Stimulated activated CD8-positive, alpha-beta memory T cell treated with anti-CD3 and anti-CD28 coated beads, Interleukin-4, amount 100 ng/mL, for 48 hours (primary cell): ENCODE measurements around the gene FMOD.

Experiments
- DNase-seq: peaks from one replicate; pipeline ENCODE4 v3.0.0-alpha.2; 2020

FMOD gene

DNA sequence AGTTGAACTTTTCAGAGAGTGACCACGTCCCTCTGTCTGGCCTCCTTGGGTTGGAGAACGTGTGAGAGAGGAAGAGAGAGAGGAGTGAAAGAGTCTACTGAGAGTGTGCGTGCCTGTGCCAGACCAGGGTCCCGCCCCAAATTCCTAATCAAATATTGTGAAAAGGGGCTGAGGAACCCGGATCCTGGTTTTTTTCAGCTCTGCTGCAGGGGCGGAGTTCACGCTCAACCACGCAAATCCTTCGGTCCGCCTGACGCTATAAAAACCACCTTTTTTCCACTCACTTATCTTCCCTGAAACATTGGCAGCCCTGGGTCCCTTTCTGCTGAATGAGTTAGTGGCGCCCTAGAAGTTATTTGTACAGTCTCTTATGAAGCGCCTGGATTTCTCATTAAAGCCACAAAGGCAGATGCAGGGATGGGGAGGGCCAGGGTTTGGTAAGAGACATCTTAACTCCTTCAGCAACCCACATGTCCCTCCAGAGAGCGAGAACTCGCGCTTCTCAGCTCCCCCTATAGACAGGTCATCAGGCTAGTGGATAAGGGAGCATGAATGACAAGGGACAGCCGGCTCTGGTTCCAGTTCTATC lies at the start of gene FMOD:
FMOD (minus strand) TSS at position 86 of the 589 bp plus-strand sequence. CDS start 2,852 bp downstream, outside the sequence.
- DNase-seq: peak; percentile 31

DNA sequence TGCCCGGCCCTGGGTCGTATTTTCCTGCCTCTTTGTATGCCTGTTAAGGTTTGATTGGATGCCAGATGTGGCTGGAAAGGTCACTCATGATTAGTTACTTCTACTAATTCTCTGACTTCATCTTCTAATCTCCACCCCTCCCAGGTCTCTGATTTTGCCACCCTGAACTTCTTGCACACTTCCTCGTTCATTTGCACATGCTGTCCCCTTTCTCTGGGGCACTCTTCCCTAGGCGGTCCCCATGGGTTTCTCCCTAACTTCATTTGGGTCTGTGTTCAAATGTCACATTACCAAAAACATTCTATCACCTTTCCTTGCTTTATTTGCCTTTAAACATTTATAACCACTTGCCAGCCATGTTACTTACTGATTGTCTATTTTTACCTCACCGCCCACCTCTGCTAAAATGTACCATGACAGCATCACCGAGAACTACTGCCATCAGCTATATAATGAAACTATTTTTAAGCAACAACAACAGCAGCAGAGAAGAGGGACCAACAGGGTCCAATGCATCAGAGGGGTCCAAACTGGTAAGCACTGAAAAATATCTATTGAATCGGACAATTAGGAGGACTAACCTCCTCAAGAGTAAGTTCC lies 45.8 kb upstream of the FMOD start:
- no peak for DNase-seq

DNA sequence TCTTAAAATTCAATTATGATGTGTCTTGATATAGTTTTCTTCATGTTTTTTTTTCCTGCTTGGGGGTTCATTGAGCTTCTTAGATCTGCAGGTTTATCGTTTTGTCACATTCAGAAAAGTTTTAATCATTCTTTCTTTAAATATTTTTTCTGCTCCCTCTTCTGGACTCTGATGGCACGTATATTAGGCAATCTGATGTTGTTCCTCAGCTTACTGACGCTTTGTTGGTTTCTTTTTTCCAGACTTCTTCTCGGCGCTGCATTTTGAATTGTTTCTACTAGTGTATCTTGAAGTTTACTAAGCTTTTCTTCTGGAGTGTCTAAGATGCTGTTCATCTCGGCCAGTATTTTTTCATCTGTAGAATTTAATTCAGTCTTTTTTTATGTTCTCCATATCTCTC lies 44.8 kb upstream of the FMOD start:
- DNase-seq: no peak

DNA sequence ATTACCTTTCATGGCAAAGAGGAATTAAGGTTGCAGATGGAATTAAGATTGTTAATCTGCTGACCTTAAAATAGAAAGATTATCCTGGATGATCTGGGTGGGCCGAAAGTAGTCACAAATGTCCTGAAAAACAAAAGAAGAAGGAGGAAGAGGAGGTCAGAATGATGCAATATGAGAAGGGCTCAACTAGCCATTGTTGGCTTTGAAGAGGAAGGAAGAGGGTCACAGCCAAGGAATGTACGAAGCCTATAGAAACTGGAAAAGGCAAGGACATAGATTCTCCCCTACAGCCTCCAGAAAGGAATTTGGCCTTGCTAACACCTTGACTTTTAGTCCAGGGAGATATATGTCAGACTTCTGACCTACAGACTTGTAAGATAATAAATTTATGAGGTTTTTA lies 39.4 kb upstream of the FMOD start:
- no peak for DNase-seq

DNA sequence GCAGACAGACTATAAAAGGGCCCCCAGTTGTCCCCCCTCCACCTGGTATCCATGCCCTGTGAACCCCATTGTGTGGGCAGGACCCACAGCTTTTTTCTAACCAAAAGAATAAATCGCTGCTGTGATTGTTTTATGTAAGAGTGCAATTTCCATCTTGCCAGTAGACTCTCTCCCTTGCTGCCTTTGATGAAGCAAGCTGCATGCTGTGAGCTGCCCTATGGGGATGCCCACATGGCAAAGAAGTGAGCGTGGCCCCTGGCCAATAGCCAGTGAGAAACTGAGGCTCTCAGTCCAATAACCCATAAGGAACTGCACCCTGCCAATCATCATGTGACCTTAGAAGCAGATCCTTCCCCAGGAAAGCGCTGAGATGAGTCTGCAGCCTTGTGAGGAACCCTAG lies 37.8 kb upstream of the FMOD start:
- no peak for DNase-seq

DNA sequence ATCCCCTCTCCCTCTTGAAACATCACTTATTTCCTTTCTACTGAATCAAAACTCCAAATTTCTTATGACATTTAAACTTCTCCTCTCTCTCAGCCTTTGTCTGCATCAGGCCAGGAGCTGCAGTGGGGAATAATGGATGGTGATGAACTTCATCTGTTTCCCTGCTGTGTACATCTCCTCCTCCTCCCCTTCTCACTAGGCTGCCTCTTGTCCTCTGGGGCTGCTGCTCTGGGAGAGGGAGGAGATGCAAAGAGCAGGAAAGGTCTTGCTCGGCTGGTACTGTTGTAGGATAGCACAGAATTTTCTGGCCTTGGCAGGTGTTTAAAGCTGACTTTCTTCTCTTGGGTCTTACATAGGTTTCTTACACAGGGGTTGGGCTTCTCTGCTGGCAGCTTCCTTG lies 31.1 kb upstream of the FMOD start:
- no peak for DNase-seq

DNA sequence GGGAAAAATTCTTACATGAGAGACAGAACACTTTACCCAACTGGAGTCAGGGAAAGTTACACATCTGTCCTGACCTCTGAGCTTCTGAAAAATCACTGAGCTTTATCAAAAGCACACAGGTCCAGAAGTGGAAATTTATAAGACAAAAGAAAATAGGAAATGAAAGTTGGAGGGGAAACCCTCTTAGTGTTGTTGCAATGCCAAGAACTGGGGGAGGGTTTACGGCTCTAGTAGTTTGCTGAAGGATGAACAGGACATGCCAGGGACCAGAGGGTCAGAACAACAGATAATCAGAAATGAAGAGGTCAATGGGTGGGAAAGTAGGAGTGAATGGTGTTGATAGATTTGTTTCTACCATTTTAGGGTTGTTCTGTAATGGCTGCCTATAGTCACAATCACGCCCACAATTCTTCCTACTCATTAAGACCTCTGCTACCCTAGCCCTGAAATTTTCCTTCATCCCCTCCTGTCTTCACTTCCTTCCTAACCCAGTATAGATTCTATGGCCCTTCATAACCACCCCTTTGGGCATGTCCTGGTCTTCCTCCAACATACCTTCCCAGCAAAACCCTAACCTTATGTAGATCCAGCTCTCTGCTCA lies 30.3 kb upstream of the FMOD start:
- DNase-seq: no peak

DNA sequence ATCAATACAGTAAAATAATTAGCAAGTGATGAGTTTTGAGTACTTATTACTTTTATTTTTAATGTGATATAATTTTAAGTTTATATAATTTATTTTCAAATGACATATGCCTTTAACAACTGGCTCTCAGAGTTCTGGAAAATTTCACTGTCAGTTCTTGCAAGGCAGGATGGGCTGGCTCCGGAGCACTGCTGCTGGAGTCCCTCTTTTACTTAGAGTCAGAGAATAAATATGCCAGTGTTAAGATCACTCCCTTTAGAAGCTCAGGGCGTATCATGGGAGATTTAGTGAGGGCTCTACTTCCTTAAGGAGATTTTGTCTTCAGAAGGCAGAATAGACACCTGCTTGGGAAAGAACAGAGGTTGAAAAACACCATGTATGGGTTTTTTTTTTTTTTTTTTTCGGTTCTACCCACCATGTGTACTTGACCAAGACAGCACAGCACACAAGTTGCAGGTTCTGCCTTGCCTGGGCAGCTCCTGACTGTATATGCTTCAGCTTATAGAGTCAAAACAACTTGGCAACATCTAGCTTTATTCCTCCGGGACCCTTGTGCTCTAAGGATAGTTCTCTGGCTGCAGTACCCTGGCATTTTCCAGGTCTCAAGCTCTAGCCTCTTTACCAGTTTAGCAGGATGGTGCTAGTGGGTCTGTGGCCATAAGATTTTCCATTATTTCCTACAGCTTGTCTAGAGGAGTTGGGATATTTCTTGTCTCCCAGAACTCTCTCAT lies 29.7 kb upstream of the FMOD start:
- DNase-seq: no peak

DNA sequence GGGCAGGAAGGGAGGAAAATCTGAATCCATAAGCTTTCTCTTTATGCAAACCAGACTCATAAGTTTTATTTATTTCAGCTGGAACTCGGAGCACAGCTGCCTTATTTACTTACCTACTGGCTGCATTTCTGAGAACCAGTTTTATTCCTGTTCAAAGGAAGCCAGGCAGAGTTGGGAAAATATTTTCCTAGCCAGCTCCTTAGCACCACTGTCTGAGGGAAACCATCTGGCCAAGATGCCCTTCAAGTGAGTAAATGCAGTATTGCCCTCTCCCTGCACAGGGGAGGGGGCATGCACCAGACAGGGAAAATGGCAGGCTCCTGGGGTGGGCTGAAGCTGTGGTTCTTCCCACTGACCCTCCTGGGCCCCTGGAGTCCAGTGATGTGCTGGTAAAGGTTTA lies 28.9 kb upstream of the FMOD start:
- DNase-seq: no peak

DNA sequence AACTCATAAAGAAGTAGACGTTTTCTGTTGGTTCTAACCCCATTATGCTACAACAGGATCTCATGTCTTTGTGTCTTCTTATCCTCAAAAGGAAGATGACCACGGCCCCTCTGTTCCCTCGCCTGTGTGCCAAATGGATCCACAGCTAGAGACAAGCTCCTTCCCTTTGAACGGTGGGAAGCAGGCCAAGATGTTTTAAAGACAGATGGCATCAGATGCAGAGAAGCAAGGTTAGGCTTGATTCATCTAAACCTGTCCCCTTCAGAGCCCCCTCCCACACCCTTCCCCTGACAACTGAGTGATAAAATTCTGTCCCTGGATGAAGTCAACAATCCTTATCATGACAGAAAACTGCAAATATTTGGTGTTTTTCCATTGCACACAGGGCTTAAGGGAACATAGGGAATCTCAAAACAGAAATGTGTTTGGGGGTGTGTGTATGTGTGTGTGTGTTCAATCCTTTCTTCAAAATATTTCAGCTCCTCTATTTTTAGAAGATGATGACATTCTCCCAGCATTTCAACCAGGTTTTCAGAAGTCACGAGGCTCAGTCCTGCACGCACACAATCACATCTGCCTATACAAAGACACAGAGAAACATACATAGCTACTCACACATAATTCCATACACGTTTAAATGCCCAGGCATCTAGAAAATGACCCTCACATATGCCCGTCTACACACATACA lies 27.8 kb upstream of the FMOD start:
- no peak for DNase-seq

DNA sequence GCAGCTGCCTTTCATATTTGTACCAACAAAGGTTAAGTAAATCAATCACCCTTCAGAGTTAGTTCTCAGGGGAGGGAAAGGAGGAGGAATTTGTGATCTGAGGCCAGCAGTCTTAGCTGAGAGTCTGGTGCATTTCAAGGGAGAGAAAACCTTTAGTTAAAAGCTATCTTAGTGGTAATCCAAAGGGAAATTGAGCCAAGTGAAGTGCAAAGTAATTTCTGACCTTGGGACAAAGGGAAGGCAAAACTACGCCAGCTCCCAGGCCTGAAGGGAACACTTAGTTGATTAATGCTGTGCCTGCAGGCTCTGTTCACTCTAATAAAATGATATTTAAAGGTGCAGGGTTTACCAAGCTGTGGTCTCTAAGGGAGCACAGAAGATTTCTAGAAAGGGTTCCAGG lies 23.1 kb upstream of the FMOD start:
- no peak for DNase-seq

DNA sequence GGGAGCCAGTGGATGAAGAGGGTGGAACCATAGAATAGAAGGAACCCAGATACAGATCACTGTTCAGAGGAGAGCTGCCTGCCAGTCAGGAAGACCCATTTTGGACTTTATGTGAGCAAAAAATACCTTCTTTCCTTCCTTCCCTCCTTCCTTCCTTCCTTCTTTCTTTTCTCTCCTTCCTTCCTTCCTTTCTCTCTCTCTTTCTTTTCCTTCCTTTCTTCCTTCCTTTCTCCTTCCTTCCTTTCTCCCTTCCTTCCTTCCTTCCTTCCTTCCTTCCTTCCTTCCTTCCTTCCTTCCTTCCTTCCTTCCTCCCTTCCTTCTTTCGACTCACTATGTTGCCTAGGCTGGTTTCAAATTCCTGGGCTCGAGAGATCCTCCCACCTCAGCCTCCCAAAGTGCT lies 22.1 kb upstream of the FMOD start:
- DNase-seq: no peak

DNA sequence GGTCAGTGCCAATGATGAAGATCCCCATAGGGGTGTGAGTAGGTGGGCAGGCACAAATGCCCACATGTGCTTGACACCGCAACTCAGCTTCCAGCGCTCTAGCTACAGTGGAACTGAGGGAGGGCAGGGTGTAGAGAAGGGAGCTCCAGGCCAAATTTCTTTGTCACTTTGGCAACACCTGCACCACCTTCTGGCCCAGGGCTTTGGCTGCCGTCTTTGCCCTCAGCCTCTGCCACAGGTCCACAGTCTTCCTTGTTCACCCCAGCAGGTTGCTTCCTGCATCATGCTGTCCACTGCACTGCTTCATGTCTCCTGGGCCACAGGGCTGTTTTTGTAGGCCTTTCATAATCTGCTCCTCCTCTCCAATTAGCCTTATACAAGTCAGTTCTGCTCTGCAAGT lies 20.4 kb upstream of the FMOD start:
- no peak for DNase-seq

DNA sequence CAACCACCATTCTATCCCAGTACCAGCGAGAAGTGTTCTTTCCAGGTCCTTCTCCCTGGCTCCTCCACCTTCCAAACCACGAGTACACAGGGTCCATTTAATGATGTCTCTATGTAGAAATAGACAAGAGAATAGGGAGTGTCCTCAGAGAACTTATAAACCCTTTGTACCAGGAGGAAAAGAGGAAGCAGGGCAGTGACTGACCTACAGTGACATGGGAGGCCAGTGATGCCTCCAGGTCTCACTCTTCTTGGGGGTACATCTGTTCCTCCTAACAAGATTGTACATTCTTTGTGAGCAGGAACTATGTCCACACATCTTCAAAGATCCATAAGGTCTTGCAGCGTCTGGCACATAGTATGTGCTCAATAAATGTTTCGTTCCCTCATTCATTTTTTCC lies 18.7 kb upstream of the FMOD start:
- DNase-seq: no peak

DNA sequence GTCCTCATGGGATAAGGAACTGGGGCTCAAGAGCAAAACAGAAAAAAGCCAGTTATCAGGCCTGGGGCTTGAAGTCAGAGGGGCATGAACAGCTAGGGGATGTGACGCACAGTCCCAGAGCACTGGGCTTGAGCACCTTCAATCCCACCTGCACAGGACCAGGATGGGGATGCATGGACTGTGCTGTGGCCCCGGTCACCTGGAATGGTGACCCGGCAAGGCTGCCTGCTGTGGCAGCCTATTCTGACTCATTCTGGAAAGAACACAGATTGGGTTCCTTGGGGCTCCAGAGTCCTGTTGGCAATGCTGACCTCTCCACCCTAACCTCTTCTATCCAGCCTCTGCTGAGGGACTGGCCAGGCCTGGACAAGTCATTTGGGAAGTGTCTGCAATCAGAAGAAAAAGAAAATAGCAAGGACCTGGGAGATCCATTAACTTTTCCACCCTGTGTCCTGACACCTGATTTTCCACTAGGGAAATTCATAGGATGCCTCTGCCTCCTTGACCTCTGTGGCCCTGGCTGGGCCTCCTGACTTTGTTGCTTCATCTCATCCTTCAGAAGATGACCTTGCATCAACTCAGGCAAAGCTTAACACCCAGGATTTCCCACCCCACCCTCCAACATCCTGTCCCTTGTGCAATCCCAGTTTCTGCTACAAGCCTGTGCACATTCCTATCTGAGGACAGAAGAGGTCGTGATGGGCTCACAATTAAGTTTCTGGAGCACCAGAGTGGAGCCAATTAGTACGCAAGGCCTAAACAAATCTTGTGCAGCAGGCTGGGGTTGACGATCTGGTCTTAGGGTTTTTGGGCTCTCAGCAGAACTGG lies 17.9 kb upstream of the FMOD start:
- DNase-seq: no peak

DNA sequence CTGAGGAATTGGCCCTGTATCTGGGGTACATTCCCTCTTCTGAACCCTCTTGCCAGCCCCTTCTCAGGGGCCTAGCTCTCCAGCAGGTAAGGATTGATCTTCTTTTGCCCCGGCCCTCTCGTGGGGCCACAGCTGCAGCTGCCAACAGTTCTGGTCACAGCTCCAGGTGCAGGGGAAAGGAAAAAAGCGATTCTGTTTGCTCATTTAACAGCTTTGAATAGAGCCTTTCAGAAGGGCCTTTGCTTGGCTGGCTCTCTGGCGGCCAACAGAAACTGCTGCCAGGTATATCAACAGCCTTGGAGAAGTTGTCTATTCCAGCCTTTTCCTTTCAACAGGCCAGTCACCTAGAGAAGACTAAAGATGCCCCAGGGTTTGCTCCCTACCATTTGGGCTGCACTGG lies 16.1 kb upstream of the FMOD start:
- no peak for DNase-seq

DNA sequence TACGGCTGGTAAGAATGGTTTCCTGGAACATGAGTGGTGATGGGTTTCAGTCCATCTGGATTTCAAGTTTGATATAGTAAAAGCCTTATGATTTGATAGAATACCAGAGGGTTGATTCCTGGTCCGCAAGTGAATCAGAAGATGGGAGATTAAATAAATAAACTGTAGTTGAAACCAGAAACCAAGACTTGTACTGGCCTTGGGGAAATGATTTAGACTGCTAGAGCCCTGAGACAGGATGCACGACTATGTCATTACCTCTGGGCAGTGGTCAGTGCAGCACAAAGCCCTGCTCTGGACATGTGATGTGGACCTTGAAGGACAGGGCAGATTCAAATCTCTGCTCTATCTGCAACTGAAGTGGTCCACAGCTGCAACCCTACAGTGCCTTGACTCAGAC lies 15.6 kb upstream of the FMOD start:
- DNase-seq: no peak

DNA sequence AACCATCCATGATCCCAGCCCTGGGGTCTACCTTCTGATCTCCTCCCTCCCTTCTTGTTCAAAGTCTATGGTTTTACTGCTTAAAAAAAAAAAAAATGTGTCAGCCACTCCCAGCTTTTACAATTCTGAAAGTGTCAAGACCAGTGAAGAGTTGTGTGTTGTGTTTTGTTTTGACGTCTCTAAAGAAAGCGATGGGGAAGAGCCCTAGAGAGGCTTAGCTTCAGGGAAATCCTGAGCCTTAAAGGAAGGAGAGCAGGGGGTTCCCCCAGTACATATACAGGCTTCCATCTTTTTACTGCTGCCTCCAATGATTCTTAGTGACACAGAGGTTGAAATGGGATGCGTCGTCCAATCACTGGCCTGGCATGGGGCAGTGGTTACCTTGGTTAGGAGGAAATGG lies 13.9 kb upstream of the FMOD start:
- no peak for DNase-seq

DNA sequence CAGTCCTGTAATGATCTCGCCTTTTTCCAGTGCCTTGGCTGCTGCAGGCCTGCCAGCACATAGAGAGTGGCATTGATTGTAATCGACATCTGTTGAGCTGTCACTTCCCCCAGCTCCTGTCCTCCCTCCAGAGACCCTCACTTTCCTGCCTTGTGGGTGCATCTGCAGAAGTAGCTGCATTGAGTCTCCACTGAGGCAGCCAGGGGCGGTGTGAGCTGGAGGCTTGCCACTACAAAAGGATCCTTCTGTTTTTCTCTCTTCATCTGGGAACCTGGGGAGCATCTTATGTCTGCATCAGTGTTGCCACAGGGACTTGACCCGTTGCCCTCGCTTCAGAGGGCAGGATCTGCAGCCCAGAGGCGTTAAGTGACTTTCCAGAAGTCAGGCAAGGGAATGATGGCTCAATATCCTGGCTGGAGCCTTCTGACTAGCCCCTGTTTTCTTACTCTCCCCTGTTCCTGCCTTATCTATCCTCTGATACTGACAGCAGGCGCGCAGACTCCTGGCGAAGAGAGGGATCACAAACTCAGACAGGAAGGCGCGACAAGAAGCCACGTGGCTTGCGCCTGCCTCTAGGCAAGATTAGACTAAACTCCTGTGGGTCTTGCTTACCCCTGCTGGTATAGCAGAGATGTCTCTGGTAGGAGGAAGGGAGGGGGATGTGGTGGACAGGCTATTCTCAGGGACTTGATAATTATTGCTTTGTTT lies 13.3 kb upstream of the FMOD start:
- DNase-seq: no peak

DNA sequence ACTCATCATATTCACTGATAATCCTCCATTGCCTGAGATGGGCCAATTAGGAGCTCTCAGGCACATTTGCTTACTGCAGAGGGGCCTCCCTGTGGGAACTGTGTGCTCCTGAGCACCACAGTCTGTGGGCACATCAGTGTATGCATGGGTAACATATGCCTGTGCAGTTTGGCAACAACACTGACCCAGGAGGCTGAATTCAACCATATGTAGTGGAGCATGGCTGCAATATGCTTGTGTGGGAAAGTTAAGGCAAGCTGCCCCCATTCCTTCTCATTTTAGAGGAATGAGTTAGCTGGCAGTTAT lies 11.8 kb upstream of the FMOD start:
- DNase-seq: no peak

DNA sequence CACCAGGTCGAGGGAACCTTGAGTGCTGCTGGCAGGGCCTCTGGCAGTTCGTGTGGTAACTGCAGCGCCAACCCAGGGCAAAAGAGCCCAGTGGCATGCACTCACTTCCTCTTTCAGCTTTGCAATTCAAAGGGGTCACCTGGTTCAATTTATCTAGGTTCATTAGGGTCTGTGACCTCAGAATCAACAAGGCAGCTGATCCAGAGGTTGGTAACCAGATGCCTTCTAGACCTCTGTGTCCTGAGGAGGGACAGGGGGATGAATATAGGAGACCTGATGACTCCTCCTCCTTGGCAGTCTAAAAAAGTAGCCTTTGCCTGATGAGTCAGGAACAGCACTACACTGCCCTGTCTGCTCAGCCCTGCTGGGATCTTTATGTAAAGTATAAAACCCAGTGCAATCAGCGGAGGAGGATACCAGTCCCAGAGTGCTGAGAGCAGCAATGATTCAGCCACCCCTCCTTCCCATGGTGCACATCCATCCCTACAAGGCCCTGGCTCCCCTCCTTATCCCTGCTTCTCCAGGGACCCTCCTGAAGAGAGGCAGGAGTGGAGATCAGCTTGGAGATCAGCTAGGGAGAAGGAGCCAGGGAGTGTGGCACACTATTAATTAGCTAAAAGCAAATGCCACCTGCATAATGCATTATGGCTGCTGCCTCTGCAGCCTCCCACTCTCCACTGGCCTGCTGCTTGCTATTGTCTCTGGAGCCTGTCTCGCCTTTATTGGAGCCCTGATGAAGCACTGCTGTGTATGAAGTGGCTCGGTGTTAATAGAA lies 11.2 kb upstream of the FMOD start:
- no peak for DNase-seq
